Osteocyte (in vitro differentiated cells): ENCODE results near the gene MLLT3. TPM values are rescaled to one million over a fixed set of nuclear protein-coding genes. Genes with fewer than 3 reads are reported as not detected.

ENCODE experiments used
- DNase-seq: peaks from one replicate; pipeline ENCODE4 v3.0.0; 2021; ENCODE audit warnings: mixed read lengths; ENCODE audit not compliant: unreplicated experiment; ENCODE audit errors: extremely low spot score
- H3K27ac Mint-ChIP-seq: one replicate; pipeline ENCODE4 v1.8.0; 2021; ENCODE audit warnings: mild to moderate bottlenecking, mixed read lengths; ENCODE audit not compliant: unreplicated experiment
- H3K27me3 Mint-ChIP-seq: one replicate; pipeline ENCODE4 v1.8.0; 2021; ENCODE audit warnings: mixed read lengths; ENCODE audit not compliant: unreplicated experiment
- H3K36me3 Mint-ChIP-seq: one replicate; pipeline ENCODE4 v1.8.0; 2021; ENCODE audit warnings: mixed read lengths; ENCODE audit not compliant: unreplicated experiment
- H3K4me1 Mint-ChIP-seq: one replicate; pipeline ENCODE4 v1.8.0; 2021; ENCODE audit warnings: mixed read lengths; ENCODE audit not compliant: unreplicated experiment
- H3K4me3 Mint-ChIP-seq: one replicate; pipeline ENCODE4 v1.8.0; 2021; ENCODE audit warnings: mild to moderate bottlenecking, moderate library complexity, mixed read lengths; ENCODE audit not compliant: unreplicated experiment
- H3K9me3 Mint-ChIP-seq: one replicate; pipeline ENCODE4 v1.8.0; 2021; ENCODE audit warnings: mixed read lengths; ENCODE audit not compliant: unreplicated experiment
- CTCF ChIP-seq: fragments of 200-600 bp; sonication (generic); IDR thresholded peaks from 2 replicates; pipeline ENCODE4 v1.5.0; 2021; ENCODE audit warnings: antibody characterized with exemption, mild to moderate bottlenecking, moderate library complexity
- total RNA-seq: library from RNA; stranded (reverse); gene quantifications from 2 replicates; pipeline ENCODE4 v1.2.1, GENCODE V29; 2021

The MLLT3 gene
- total RNA-seq, 1 donor from 2014 or later = 19.5 TPM

GRCh38 chr9:20376042-20376441 lies 246.3 kb downstream of the MLLT3 start:
- no peak overlapping the region for H3K4me3 Mint-ChIP-seq
- peaks cover 5% of the 10 kb centered on the region for H3K36me3 Mint-ChIP-seq
- H3K9me3 Mint-ChIP-seq = peaks cover 6% of the 10 kb centered on the region
- no peaks in the 10 kb centered on the region for H3K27me3 Mint-ChIP-seq
- peaks cover 11% of the 10 kb centered on the region for H3K4me1 Mint-ChIP-seq
- H3K27ac Mint-ChIP-seq = no peak overlapping the region
- no peak for TF ChIP-seq CTCF
- DNase-seq = no peak

- Mint-ChIP-seq H3K9me3 (peaks cover 6% of the 10 kb centered on the region), H3K27ac (no peak overlapping the region), H3K36me3 (peaks cover 3% of the 10 kb centered on the region), H3K27me3 (no peaks in the 10 kb centered on the region), H3K4me3 (no peak overlapping the region), H3K4me1 (peaks cover 11% of the 10 kb centered on the region)
- DNase-seq = no peak
- no peak for TF ChIP-seq CTCF
Measured at GRCh38 chr9:20373263-20373662, 249.0 kb downstream of the MLLT3 start.

- DNase-seq = no peak
- Mint-ChIP-seq H3K27ac (no peak overlapping the region), H3K4me3 (no peak overlapping the region), H3K27me3 (no peaks in the 10 kb centered on the region), H3K36me3 (peaks cover 5% of the 10 kb centered on the region), H3K4me1 (no peaks in the 10 kb centered on the region), H3K9me3 (peaks cover 12% of the 10 kb centered on the region)
- peak; percentile 7 for TF ChIP-seq CTCF
Measured at GRCh38 chr9:20369391-20369790, 252.9 kb downstream of the MLLT3 start.

GRCh38 chr9:20367855-20368254 lies 254.4 kb downstream of the MLLT3 start:
- DNase-seq = no peak
- H3K27ac Mint-ChIP-seq = no peak overlapping the region
- H3K36me3 Mint-ChIP-seq = peaks cover 8% of the 10 kb centered on the region
- H3K4me1 Mint-ChIP-seq = peaks cover 4% of the 10 kb centered on the region
- peaks cover 12% of the 10 kb centered on the region for H3K9me3 Mint-ChIP-seq
- TF ChIP-seq CTCF = no peak
- H3K27me3 Mint-ChIP-seq = no peaks in the 10 kb centered on the region
- no peak overlapping the region for H3K4me3 Mint-ChIP-seq

- peaks cover 6% of the 10 kb centered on the region for H3K9me3 Mint-ChIP-seq
- H3K4me1 Mint-ChIP-seq = peaks cover 4% of the 10 kb centered on the region
- no peaks in the 10 kb centered on the region for H3K27me3 Mint-ChIP-seq
- TF ChIP-seq CTCF = no peak
- H3K36me3 Mint-ChIP-seq = peaks cover 18% of the 10 kb centered on the region
- H3K4me3 Mint-ChIP-seq = no peak overlapping the region
- H3K27ac Mint-ChIP-seq = no peak overlapping the region
- DNase-seq = no peak
Measured at GRCh38 chr9:20364959-20365358, 257.3 kb downstream of the MLLT3 start.
